GM13976 (cell line): ENCODE results near the gene RAB4A.
A peak's percentile ranks its signal among the peaks of the same experiment; 100 is the strongest.

Experiments
- DNase-seq: peaks from one replicate; pipeline ENCODE4 v3.0.0; 2012; ENCODE audit warnings: low spot score
- in situ Hi-C: fragments of 300-500 bp; cut with MboI; formaldehyde crosslinking; loops from one replicate; pipeline ENCODE4 v1.12.0; 2022; ENCODE audit warnings: low sequenced_read_pairs, mixed read lengths, inconsistent platforms; ENCODE audit not compliant: unreplicated experiment
- TF ChIP-seq, protein P1 (sequence below): IDR thresholded peaks from 2 replicates; pipeline ENCODE4 v1.5.1; 2012; ENCODE audit warnings: borderline replicate concordance, mild to moderate bottlenecking; ENCODE audit not compliant: insufficient read depth; ENCODE audit errors: extremely low read depth, missing control alignments, control extremely low read depth

RAB4A gene

DNA sequence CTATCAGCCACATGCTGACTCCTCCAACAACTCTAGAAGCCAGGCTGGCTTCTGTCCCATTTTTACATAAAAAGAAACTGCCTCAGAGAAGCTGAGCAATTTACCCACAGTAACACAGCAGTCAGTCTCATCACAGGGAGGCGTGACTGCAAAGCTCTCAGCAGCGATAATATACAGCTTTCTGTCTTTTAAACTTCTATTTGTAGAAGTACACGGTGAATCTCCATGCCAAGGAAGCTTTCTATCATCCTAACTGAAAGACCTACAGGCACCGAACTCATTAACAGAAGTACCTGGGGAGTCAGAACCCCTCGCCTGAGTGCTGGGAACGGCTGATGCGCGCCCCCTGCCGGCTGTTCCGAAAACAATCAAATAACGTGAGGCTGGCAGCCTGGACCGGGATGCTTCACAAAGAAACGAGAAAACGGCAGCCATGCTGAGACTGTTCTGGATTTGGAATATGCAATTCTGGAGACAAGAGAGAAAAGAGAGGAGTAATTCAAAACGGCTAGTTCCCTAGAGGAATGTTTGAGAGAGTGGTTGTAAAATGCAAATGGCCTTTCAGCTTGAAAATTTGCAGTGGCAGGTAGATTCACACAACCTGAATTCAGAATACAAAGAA is 43.5 kb upstream of the RAB4A start:
- peak; percentile 82 for DNase-seq
- in situ Hi-C loops = no loop called here
- TF ChIP-seq, protein P1, sequence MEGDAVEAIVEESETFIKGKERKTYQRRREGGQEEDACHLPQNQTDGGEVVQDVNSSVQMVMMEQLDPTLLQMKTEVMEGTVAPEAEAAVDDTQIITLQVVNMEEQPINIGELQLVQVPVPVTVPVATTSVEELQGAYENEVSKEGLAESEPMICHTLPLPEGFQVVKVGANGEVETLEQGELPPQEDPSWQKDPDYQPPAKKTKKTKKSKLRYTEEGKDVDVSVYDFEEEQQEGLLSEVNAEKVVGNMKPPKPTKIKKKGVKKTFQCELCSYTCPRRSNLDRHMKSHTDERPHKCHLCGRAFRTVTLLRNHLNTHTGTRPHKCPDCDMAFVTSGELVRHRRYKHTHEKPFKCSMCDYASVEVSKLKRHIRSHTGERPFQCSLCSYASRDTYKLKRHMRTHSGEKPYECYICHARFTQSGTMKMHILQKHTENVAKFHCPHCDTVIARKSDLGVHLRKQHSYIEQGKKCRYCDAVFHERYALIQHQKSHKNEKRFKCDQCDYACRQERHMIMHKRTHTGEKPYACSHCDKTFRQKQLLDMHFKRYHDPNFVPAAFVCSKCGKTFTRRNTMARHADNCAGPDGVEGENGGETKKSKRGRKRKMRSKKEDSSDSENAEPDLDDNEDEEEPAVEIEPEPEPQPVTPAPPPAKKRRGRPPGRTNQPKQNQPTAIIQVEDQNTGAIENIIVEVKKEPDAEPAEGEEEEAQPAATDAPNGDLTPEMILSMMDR = peak; percentile 71

- TF ChIP-seq, protein P1 = no peak
- in situ Hi-C loops = no loop called here
- no peak for DNase-seq
Measured at GRCh38 chr1:229228522-229228921, 42.4 kb upstream of the RAB4A start.

- in situ Hi-C loops = no loop called here
- TF ChIP-seq, protein P1 = no peak
- no peak for DNase-seq
Measured at GRCh38 chr1:229229137-229229720, 41.7 kb upstream of the RAB4A start.

- no peak for DNase-seq
- in situ Hi-C loops = no loop called here
- TF ChIP-seq, protein P1 = no peak
Measured at GRCh38 chr1:229229721-229230139, 41.2 kb upstream of the RAB4A start.

- TF ChIP-seq, protein P1 = no peak
- in situ Hi-C loops = no loop called here
- peak; percentile 46 for DNase-seq
Measured at GRCh38 chr1:229230140-229230892, 40.6 kb upstream of the RAB4A start.

- in situ Hi-C loops = no loop called here
- TF ChIP-seq, protein P1 = no peak
- no peak for DNase-seq
Measured at GRCh38 chr1:229230893-229231753, 39.8 kb upstream of the RAB4A start.
